HEK293 (cell line): Measurements from ENCODE around the gene SH3BP2.

Experiments used
- CTCF ChIA-PET: fragments of 350-600 bp; formaldehyde crosslinking; extraction: SDS; loops from one replicate; lab custom pipeline; 2021; ENCODE audit warnings: antibody characterized with exemption; lab: Yijun Ruan, JAX
- POLR2A ChIA-PET: fragments of 300-600 bp; formaldehyde crosslinking; extraction: SDS; loops from one replicate; lab custom pipeline; 2020; ENCODE audit warnings: antibody characterized with exemption, inconsistent platforms; lab: Yijun Ruan, JAX
- H3K27ac ChIP-seq: fragments of 200-500 bp; sonication (Bioruptor generic); 2 replicates; pipeline ENCODE4 v1.5.1; 2014; ENCODE audit warnings: low read depth, low read length, control low read depth, inconsistent platforms; ENCODE audit errors: extremely low read depth
- H3K36me3 ChIP-seq, 2 experiments: fragments of 200-500 bp in 1 of 2; sonication (Bioruptor generic) in 1 of 2; 1 replicate in 1 of 2; 2 replicates in 1 of 2; pipeline ENCODE4 v1.5.1; 2014 to 2017; ENCODE audit warnings: inconsistent platforms in 2 of 2, low read length in 2 of 2; ENCODE audit not compliant: control insufficient read depth in 2 of 2, insufficient read depth in 1 of 2
- H3K4me1 ChIP-seq: fragments of 200-500 bp; sonication (Bioruptor generic); 2 replicates; pipeline ENCODE4 v1.5.1; 2014; ENCODE audit warnings: mild to moderate bottlenecking, low read length, inconsistent platforms; ENCODE audit not compliant: control insufficient read depth, insufficient read depth
- H3K4me3 ChIP-seq: 2 replicates; pipeline ENCODE4 v1.5.1; 2011; ENCODE audit warnings: low read depth, mild to moderate bottlenecking, control low read depth, low read length, moderate library complexity
- H3K9me3 ChIP-seq: fragments of 200-500 bp; sonication (Bioruptor generic); 2 replicates; pipeline ENCODE4 v1.5.1; 2014; ENCODE audit warnings: low read depth, low read length, inconsistent platforms; ENCODE audit not compliant: control insufficient read depth, insufficient read depth
- EGR2 ChIP-seq: fragments of 450-650 bp; formaldehyde crosslinking; IDR thresholded peaks from 2 replicates; pipeline ENCODE4 v1.5.1; 2016; ENCODE audit warnings: low read depth, missing biosample characterization, missing genetic modification characterization
- GLIS2 ChIP-seq: fragments of 450-650 bp; formaldehyde crosslinking; IDR thresholded peaks from 2 replicates; pipeline ENCODE4 v1.5.1; 2016; ENCODE audit warnings: missing biosample characterization, missing genetic modification characterization
- IKZF3 ChIP-seq: fragments of 450-650 bp; IDR thresholded peaks from 2 replicates; pipeline ENCODE4 v1.5.0; 2018; ENCODE audit warnings: missing biosample characterization, mild to moderate bottlenecking, missing genetic modification characterization, moderate library complexity
- KLF1 ChIP-seq: fragments of 450-650 bp; formaldehyde crosslinking; IDR thresholded peaks from 2 replicates; pipeline ENCODE4 v1.5.1; 2016; ENCODE audit warnings: missing biosample characterization, missing genetic modification characterization
- REPIN1 ChIP-seq: fragments of 450-650 bp; formaldehyde crosslinking; IDR thresholded peaks from 2 replicates; pipeline ENCODE4 v1.5.1; 2017; ENCODE audit warnings: missing biosample characterization, missing genetic modification characterization, low read depth
- SALL2 ChIP-seq: fragments of 450-650 bp; formaldehyde crosslinking; IDR thresholded peaks from 2 replicates; pipeline ENCODE4 v1.5.0; 2017; ENCODE audit warnings: missing biosample characterization, mild to moderate bottlenecking, missing genetic modification characterization, borderline replicate concordance
- SP7 ChIP-seq: fragments of 450-650 bp; formaldehyde crosslinking; IDR thresholded peaks from 2 replicates; pipeline ENCODE4 v1.5.1; 2016; ENCODE audit warnings: missing biosample characterization, missing genetic modification characterization
- TRIM28 ChIP-seq: IDR thresholded peaks from 2 replicates; pipeline ENCODE4 v1.6.1; 2011; ENCODE audit warnings: low read length, control low read depth, borderline replicate concordance
- WT1 ChIP-seq: fragments of 450-650 bp; formaldehyde crosslinking; IDR thresholded peaks from 2 replicates; pipeline ENCODE4 v1.5.1; 2016; ENCODE audit warnings: missing biosample characterization, missing genetic modification characterization
- YY2 ChIP-seq: fragments of 450-650 bp; formaldehyde crosslinking; IDR thresholded peaks from 2 replicates; pipeline ENCODE4 v1.5.1; 2016; ENCODE audit warnings: missing biosample characterization, missing genetic modification characterization
- ZBTB8A ChIP-seq: fragments of 450-650 bp; formaldehyde crosslinking; IDR thresholded peaks from 2 replicates; pipeline ENCODE4 v1.5.1; 2016; ENCODE audit warnings: missing biosample characterization, missing genetic modification characterization
- ZNF157 ChIP-seq: fragments of 450-650 bp; formaldehyde crosslinking; IDR thresholded peaks from 2 replicates; pipeline ENCODE4 v1.5.1; 2016; ENCODE audit warnings: missing biosample characterization, missing genetic modification characterization
- ZNF223 ChIP-seq: fragments of 450-650 bp; formaldehyde crosslinking; IDR thresholded peaks from 2 replicates; pipeline ENCODE4 v1.5.1; 2016; ENCODE audit warnings: missing biosample characterization, missing genetic modification characterization
- ZNF266 ChIP-seq: fragments of 450-650 bp; formaldehyde crosslinking; IDR thresholded peaks from 2 replicates; pipeline ENCODE4 v1.5.1; 2016; ENCODE audit warnings: missing biosample characterization, missing genetic modification characterization, low read depth
- ZNF335 ChIP-seq: fragments of 450-650 bp; formaldehyde crosslinking; conservative IDR thresholded peaks from 2 replicates; pipeline ENCODE4 v1.5.1; 2016; ENCODE audit warnings: missing biosample characterization, missing genetic modification characterization
- ZNF555 ChIP-seq: fragments of 450-650 bp; formaldehyde crosslinking; conservative IDR thresholded peaks from 2 replicates; pipeline ENCODE4 v1.5.1; 2017; ENCODE audit warnings: missing biosample characterization, mild to moderate bottlenecking, missing genetic modification characterization, inconsistent platforms
- ZNF585B ChIP-seq: fragments of 450-650 bp; formaldehyde crosslinking; IDR thresholded peaks from 2 replicates; pipeline ENCODE4 v1.5.1; 2016; ENCODE audit warnings: missing biosample characterization, missing genetic modification characterization
- ZNF677 ChIP-seq: fragments of 450-650 bp; IDR thresholded peaks from 2 replicates; pipeline ENCODE4 v1.5.0; 2018; ENCODE audit warnings: missing biosample characterization, mild to moderate bottlenecking, missing genetic modification characterization, moderate library complexity
- ZNF777 ChIP-seq: fragments of 450-650 bp; formaldehyde crosslinking; IDR thresholded peaks from 2 replicates; pipeline ENCODE4 v1.5.1; 2017; ENCODE audit warnings: missing biosample characterization, missing genetic modification characterization, borderline replicate concordance
- ZNF791 ChIP-seq: fragments of 450-650 bp; formaldehyde crosslinking; IDR thresholded peaks from 2 replicates; pipeline ENCODE4 v1.5.1; 2016; ENCODE audit warnings: missing biosample characterization, missing genetic modification characterization
- TF ChIP-seq, protein P1 (sequence below): fragments of 450-650 bp; formaldehyde crosslinking; IDR thresholded peaks from 2 replicates; pipeline ENCODE4 v1.5.1; 2017; ENCODE audit warnings: missing biosample characterization, missing genetic modification characterization
- TF ChIP-seq, protein P2 (sequence below): fragments of 450-650 bp; formaldehyde crosslinking; IDR thresholded peaks from 2 replicates; pipeline ENCODE4 v1.5.1; 2016; ENCODE audit warnings: missing biosample characterization, missing genetic modification characterization
- TF ChIP-seq, protein P3 (sequence below): fragments of 450-650 bp; formaldehyde crosslinking; IDR thresholded peaks from 2 replicates; pipeline ENCODE4 v1.5.1; 2016; ENCODE audit warnings: missing biosample characterization, missing genetic modification characterization
- TF ChIP-seq, protein P4 (sequence below): fragments of 450-650 bp; formaldehyde crosslinking; IDR thresholded peaks from 2 replicates; pipeline ENCODE4 v1.5.1; 2016; ENCODE audit warnings: missing biosample characterization, missing genetic modification characterization
- TF ChIP-seq, protein P5 (sequence below): fragments of 450-650 bp; IDR thresholded peaks from 2 replicates; pipeline ENCODE4 v1.5.1; 2018; ENCODE audit warnings: missing biosample characterization, missing genetic modification characterization
- TF ChIP-seq, protein P6 (sequence below): sonication (generic); formaldehyde crosslinking; IDR thresholded peaks from 2 replicates; pipeline ENCODE4 v1.8.1; 2022; ENCODE audit warnings: mild to moderate bottlenecking, moderate library complexity, missing genetic modification reagents

SH3BP2 gene

DNA sequence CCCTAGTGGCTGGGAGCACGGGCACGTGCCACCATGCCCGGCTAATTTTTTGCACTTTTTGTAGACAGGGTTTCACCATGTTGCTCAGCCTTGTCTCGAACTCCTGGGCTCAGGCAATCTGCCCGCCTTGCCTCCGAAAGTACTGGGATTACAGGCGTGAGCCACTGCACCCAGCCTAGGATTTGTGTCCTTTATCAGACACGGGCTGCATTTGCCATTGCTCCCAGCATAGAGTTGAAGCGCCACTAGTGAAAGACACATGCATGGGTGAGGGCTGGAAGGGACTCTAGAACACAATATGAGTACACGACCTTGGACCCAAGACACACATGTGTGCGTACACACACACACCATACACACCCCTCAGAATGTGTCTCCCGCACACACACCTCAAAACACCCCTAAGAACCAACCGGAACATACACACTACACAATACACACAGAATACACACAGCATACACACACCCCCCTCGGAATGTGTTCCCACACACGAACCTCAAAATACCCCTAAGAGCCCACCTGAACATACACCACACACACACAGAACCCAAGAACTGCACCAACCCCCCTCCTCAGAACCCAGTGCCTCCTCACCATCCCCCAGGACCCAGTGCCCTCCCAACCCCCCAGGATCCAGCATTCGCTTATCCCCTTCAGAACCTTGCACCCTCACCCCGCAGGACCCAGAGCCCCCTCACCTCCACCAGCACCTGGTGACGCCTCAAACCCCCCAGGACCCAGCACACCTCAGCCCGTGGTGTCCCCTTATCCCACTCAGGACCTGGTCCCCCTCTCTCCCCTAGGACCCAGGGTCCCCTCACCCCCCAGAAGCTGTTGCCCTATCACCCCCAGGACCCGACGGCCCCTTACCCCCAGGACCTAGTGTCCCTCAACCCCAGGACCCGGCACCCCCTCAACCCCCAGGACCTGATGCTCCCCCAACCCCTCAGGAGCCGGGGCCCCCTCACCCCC lies 37.8 kb upstream of the SH3BP2 start (continued):
- TF ChIP-seq, protein P1, sequence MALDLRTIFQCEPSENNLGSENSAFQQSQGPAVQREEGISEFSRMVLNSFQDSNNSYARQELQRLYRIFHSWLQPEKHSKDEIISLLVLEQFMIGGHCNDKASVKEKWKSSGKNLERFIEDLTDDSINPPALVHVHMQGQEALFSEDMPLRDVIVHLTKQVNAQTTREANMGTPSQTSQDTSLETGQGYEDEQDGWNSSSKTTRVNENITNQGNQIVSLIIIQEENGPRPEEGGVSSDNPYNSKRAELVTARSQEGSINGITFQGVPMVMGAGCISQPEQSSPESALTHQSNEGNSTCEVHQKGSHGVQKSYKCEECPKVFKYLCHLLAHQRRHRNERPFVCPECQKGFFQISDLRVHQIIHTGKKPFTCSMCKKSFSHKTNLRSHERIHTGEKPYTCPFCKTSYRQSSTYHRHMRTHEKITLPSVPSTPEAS (tag by site-specific recombination), result peak; percentile 22; the same call in 1 of the 2 replicates
- TF ChIP-seq SP7 (tag by site-specific recombination), result no peak
- TF ChIP-seq ZNF555 (tag by site-specific recombination), result no peak
- no peak for TF ChIP-seq TRIM28
- TF ChIP-seq REPIN1, result no peak

DNA sequence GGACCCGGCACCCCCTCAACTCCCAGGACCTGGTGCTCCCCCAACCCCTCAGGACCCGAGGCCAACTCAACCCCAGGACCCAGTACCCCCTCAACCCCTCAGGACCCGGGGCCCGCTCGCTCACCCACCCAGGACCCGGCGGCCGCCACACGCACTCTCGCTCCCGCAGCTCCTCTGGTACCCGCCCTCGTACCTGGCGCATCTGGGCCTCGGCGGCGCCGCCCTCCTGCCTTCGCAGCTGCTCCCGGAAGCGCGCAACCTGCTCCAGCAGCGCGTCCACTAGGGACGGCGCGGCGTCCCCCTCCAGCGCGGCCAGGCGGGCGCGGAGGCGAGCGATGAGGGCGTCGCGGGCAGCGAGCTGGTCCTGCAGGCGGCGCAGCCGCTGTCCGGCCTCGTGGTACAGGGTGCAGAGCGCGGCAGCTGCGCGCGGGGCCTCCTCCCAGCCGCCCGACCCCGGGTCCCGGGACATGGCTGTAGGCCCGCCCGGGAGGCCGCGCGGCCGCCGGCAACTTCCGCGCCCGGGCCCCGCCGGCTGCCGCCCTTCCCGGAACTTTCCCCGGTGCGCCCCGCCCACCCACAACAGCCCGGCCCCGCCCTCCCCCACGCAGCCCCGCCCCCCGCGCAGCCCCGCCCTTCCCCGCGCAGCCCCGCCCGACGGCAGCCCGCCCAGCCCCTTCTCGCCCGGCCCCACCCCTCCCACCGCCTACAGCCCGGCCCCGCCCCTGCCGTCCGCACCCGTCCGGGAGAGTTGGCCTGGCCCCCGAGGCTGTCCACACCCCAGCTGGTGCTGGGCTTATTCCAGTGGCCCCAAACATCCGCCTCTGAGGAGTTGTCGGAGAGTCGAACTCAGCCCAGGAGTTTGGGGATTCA lies 36.8 kb upstream of the SH3BP2 start, which contains the start of gene TNIP2:
Gene TNIP2, minus strand, starts transcription at position 516 of the 870 bp plus-strand sequence. Its CDS starts 47 bp downstream, at position 469.
- no peaks in the 10 kb centered on the region for H3K4me1 ChIP-seq
- peak within 1 kb of the TSS; percentile 91 for H3K27ac ChIP-seq
- H3K9me3 ChIP-seq, result no peaks in the 10 kb centered on the region
- CTCF ChIA-PET, result interaction anchor here (0.6 to 1.1 kb wide), 3 partner anchors 8 to 198 kb away, joined by 3 to 4 read pairs (median 3); no protein-coding TSS in a partner anchor
- H3K4me3 ChIP-seq, result peak within 1 kb of the TSS; percentile 64
- POLR2A ChIA-PET, result interaction anchor here (1.1 kb wide), 1 partner anchor 18 kb away, joined by 3 read pairs; no protein-coding TSS in a partner anchor
- H3K36me3 ChIP-seq, result peaks cover 0 to 11% of the 10 kb centered on the region in 2 experiments; a peak in 1 of 3 replicates
- TF ChIP-seq KLF1 (tag by site-specific recombination) (peak; percentile 31), ZNF555 (tag by site-specific recombination) (no peak), ZBTB8A (tag by site-specific recombination) (no peak), ZNF335 (peak; percentile 68), EGR2 (tag by site-specific recombination) (no peak), WT1 (tag by site-specific recombination) (no peak), GLIS2 (tag by site-specific recombination) (peak; percentile 59), ZNF791 (no peak), ZNF157 (tag by site-specific recombination) (no peak), ZNF585B (no peak), ZNF677 (tag by site-specific recombination) (0 out of 2 replicates have a peak, but pooled peaks have one; percentile 10), IKZF3 (tag by site-specific recombination) (no peak), YY2 (tag by site-specific recombination) (no peak), ZNF266 (tag by site-specific recombination) (no peak), ZNF777 (tag by site-specific recombination) (no peak), ZNF223 (tag by site-specific recombination) (no peak), SALL2 (tag by site-specific recombination) (no peak)
- TF ChIP-seq, protein P2, sequence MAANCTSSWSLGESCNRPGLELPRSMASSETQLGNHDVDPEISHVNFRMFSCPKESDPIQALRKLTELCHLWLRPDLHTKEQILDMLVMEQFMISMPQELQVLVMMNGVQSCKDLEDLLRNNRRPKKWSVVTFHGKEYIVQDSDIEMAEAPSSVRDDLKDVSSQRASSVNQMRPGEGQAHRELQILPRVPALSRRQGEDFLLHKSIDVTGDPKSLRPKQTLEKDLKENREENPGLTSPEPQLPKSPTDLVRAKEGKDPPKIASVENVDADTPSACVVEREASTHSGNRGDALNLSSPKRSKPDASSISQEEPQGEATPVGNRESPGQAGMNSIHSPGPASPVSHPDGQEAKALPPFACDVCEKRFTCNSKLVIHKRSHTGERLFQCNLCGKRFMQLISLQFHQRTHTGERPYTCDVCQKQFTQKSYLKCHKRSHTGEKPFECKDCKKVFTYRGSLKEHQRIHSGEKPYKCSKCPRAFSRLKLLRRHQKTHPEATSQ, result no peak
- TF ChIP-seq, protein P3, sequence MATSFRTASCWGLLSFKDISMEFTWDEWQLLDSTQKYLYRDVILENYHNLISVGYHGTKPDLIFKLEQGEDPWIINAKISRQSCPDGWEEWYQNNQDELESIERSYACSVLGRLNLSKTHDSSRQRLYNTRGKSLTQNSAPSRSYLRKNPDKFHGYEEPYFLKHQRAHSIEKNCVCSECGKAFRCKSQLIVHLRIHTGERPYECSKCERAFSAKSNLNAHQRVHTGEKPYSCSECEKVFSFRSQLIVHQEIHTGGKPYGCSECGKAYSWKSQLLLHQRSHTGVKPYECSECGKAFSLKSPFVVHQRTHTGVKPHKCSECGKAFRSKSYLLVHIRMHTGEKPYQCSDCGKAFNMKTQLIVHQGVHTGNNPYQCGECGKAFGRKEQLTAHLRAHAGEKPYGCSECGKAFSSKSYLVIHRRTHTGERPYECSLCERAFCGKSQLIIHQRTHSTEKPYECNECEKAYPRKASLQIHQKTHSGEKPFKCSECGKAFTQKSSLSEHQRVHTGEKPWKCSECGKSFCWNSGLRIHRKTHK (tag by site-specific recombination), result no peak
- TF ChIP-seq, protein P4, sequence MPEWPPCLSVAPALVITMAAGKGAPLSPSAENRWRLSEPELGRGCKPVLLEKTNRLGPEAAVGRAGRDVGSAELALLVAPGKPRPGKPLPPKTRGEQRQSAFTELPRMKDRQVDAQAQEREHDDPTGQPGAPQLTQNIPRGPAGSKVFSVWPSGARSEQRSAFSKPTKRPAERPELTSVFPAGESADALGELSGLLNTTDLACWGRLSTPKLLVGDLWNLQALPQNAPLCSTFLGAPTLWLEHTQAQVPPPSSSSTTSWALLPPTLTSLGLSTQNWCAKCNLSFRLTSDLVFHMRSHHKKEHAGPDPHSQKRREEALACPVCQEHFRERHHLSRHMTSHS, result no peak
- TF ChIP-seq, protein P5, sequence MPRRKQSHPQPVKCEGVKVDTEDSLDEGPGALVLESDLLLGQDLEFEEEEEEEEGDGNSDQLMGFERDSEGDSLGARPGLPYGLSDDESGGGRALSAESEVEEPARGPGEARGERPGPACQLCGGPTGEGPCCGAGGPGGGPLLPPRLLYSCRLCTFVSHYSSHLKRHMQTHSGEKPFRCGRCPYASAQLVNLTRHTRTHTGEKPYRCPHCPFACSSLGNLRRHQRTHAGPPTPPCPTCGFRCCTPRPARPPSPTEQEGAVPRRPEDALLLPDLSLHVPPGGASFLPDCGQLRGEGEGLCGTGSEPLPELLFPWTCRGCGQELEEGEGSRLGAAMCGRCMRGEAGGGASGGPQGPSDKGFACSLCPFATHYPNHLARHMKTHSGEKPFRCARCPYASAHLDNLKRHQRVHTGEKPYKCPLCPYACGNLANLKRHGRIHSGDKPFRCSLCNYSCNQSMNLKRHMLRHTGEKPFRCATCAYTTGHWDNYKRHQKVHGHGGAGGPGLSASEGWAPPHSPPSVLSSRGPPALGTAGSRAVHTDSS, result no peak
- TF ChIP-seq, protein P6, sequence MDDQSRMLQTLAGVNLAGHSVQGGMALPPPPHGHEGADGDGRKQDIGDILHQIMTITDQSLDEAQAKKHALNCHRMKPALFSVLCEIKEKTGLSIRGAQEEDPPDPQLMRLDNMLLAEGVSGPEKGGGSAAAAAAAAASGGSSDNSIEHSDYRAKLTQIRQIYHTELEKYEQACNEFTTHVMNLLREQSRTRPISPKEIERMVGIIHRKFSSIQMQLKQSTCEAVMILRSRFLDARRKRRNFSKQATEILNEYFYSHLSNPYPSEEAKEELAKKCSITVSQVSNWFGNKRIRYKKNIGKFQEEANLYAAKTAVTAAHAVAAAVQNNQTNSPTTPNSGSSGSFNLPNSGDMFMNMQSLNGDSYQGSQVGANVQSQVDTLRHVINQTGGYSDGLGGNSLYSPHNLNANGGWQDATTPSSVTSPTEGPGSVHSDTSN (CRISPR knock-in tag), result 0 out of 2 replicates have a peak, but pooled peaks have one; percentile 34
